GM18951 (cell line): ENCODE data around the gene COMMD8.
"Not testable (repeated sequence)": the region's sequence is repeated elsewhere in the genome, so short reads cannot be mapped to it uniquely, and the experiment has no call there.

ENCODE experiments used
- POLR2A ChIP-seq: IDR thresholded peaks from 4 replicates; pipeline ENCODE4 v1.6.1; 2011; ENCODE audit warnings: mild to moderate bottlenecking; ENCODE audit not compliant: insufficient read length, insufficient read depth; ENCODE audit errors: extremely low read depth
- in situ Hi-C: fragments of 300-500 bp; cut with MboI; formaldehyde crosslinking; loops from one replicate; pipeline ENCODE4 v1.12.0; 2022; ENCODE audit warnings: low sequenced_read_pairs, mixed read lengths, inconsistent platforms; ENCODE audit not compliant: unreplicated experiment

The COMMD8 gene

GRCh38 chr4:47463235-47463956 lies at the start of gene COMMD8:
COMMD8 (minus strand) TSS chr4:47463702; CDS start chr4:47463651, 51 bp downstream.
- in situ Hi-C loops, result no loop called here
- TF ChIP-seq POLR2A, result peak; percentile 93

GRCh38 chr4:47510506-47511143 lies 47.1 kb upstream of the COMMD8 start:
- in situ Hi-C loops, result no loop called here

GRCh38 chr4:47505666-47506065 lies 42.2 kb upstream of the COMMD8 start:
- no peak for TF ChIP-seq POLR2A
- in situ Hi-C loops, result no loop called here

More at GRCh38 chr4:47510506-47511143, 47.1 kb upstream of the COMMD8 start:
- no peak for TF ChIP-seq POLR2A

- in situ Hi-C loops, result no loop called here
- no peak for TF ChIP-seq POLR2A
These were observed 41.6 kb upstream of the COMMD8 start for GRCh38 chr4:47505147-47505546.

- no peak for TF ChIP-seq POLR2A
- in situ Hi-C loops, result no loop called here
These were observed 37.3 kb upstream of the COMMD8 start for GRCh38 chr4:47500776-47501175.

GRCh38 chr4:47499700-47500099 lies 36.2 kb upstream of the COMMD8 start:
- in situ Hi-C loops, result no loop called here
- TF ChIP-seq POLR2A, result no peak

- in situ Hi-C loops, result no loop called here
- TF ChIP-seq POLR2A, result no peak
These were observed 35.4 kb upstream of the COMMD8 start for GRCh38 chr4:47498899-47499298.

- in situ Hi-C loops, result no loop called here
- TF ChIP-seq POLR2A, result no peak
These were observed 30.6 kb upstream of the COMMD8 start for GRCh38 chr4:47494124-47494430.

- in situ Hi-C loops, result no loop called here
- TF ChIP-seq POLR2A, result no peak
These were observed 30.0 kb upstream of the COMMD8 start for GRCh38 chr4:47493238-47494123.

- in situ Hi-C loops, result no loop called here
- no peak for TF ChIP-seq POLR2A
These were observed 27.0 kb upstream of the COMMD8 start for GRCh38 chr4:47490550-47490949.

- TF ChIP-seq POLR2A, result no peak
These were observed 25.2 kb upstream of the COMMD8 start for GRCh38 chr4:47488706-47489105.

GRCh38 chr4:47486727-47487126 lies 23.2 kb upstream of the COMMD8 start:
- in situ Hi-C loops, result not testable (repeated sequence)

More at GRCh38 chr4:47488706-47489105, 25.2 kb upstream of the COMMD8 start:
- in situ Hi-C loops, result no loop called here

GRCh38 chr4:47486231-47486673 lies 22.8 kb upstream of the COMMD8 start:
- TF ChIP-seq POLR2A, result no peak
- in situ Hi-C loops, result no loop called here

- no peak for TF ChIP-seq POLR2A
- in situ Hi-C loops, result no loop called here
These were observed 22.3 kb upstream of the COMMD8 start for GRCh38 chr4:47485768-47486167.
